NCI-H2171 treated with DMSO at 0.1 percent for 48 hours (cell line): ENCODE results near the gene PTPRT.
A peak's percentile ranks its signal among the peaks of the same experiment; 100 is the strongest.

ENCODE experiments used
- DNase-seq: peaks from one replicate; lab custom pipeline; 2025; lab: John Stamatoyannopoulos, UW

PTPRT gene

DNA sequence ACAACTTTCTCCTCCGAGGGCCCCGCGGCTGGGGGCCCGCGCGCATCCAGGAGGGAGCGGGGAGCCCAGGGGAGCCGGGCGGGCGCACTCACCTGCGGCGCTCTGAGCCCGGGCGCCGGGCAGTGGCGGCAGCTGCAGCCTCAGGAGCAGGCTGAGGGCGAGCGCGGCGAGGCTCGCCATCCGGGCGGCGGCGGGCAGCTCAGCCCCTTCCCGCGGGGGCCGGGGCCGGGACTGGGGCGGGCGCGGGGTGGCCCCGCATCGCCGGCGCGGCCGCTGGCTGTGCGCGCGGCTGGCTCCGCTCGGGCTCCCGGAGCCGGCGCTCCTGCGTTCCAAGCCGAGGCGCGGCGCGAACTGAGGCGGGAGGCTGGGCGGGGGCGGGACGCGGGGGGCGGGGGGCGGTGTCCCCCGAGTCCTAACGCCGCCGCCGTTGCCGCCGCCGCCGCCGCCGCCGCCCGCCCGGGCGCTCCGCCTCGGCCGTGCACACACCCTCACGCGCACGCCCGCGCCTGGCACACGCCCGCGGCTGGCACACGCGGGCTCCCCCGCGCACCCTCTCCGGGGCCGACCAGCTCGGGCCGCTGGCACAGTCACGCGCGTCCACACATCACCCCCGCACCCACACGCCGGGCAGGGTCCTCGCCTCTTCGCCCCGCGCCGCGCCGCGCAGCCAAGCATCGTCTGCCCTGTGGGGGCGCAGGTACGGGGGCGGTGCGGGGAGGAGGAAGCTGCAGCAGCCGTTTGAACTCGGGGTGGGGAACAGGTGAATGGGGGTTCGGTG, at the start of gene PTPRT:
PTPRT (minus strand) TSS at position 353 of the 778 bp plus-strand sequence; CDS start at position 180, 173 bp downstream.
- no peak for DNase-seq

DNA sequence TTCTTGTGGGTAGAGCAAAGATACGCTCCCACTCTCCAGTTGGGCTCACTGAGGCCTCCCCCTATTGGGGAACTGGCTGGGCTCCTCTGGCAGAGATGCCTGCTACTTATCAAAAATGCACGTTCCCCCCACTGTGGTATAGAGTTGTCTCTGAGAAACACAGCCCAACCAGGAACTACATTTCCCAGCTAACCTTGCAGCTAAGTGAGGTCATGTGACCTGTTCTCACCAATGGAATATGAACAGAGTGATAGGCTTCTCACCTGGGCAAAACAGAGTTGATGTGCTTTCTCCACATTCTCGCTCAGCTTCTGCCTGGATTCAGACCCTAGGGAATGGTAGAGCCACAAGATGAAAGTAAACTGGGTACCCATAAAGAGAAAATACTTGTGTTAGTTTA, 49.1 kb upstream of the PTPRT start:
- DNase-seq: no peak

DNA sequence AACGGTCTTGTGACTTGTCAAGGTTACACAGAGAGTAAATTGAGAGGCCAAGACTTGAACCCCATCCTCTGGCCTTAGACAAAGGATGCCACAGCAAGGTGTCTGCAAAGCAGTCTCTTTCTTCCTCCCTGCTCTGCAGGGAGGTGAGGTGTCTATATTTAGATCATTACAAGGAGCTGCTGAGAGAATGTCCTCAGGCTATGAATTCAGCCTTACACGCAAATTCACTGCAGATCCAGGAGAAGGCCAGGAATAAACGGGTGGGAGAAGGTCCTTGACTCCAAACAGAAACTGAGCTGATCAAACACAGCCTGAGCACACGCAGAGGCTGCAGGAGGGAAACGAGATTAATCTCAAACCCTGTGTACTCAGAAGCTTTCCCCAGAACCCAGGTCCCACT, 48.6 kb upstream of the PTPRT start:
- DNase-seq: no peak

DNA sequence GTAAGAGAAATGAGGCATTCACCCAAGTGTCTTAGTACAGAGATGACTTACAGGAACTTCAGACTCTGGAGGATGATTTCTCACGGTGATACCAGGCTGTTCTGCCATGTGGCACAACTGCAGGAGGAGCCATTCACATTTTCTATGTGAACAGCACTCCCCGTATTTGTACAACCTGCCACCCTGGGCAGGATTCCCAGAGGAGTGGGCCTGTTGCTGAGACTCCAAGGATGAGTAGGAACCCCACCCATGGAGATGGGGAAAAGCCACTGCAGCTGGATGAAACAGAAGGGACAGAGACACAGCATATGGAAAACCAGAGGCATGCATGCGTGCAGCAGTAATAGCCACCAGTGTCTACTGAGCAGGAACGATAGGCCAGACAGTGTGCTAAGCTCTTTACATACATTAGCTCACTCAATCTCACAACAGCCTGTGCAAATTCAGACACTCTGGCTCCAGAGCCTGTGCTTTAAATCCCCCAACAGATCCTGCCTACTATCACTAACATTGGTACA, 48.0 kb upstream of the PTPRT start:
- DNase-seq: no peak

DNA sequence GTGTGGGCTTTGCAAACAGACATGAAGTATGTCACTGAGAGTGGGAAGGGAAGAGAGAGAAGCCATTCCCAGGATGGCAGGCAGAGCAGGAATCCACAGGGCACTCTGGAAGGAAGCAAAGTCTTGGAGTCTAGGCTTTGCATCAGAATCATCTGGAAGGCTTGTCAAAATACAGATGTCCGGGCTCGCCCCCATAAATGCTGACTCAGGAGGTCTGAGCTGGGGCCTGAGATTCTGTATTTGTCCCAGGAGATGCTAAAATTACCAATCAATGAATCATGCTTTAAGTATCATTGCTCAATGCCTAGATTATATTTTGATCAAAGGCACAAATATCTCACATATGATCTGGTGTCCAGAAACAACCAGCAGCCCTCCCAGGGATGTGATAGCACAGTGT, 46.3 kb upstream of the PTPRT start:
- DNase-seq: no peak

DNA sequence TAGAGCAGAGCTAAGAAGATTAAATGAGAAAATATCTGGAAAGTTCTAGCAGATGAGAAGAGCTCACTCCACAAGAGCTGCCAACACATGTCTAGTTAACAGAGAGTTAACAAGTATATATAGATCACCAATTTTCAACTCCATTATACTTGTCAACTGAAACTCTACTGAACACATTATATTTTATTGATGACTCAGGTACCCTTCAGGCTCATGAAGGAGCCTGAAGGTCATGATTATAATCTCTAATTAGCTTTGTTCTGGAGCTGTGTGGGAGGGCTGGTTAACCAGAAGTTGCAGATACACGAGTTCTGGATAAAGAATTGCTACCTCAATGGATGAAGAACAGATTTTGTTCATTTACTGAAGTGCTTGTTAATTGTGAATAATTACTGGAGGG, 42.1 kb upstream of the PTPRT start:
- DNase-seq: no peak

DNA sequence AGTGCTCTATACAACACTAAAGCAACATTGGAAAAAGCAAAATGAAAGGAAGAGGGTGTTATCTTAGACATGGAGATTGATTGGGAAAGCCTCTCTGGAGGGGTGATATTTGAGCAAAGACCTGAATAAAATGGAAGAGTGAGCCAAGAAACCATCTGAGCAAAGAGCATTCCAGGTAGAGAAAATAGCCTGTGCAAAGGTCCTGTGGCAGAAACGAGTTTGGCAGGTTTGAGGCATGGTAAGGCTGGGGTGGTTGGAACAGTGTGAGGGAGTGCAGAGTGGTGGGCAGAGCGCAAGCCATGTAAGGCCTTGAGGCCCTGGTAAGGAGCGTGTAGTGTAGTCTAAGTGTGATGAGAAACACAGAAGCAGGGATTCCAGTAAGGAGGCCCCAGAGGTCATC, 40.0 kb upstream of the PTPRT start:
- no peak for DNase-seq

DNA sequence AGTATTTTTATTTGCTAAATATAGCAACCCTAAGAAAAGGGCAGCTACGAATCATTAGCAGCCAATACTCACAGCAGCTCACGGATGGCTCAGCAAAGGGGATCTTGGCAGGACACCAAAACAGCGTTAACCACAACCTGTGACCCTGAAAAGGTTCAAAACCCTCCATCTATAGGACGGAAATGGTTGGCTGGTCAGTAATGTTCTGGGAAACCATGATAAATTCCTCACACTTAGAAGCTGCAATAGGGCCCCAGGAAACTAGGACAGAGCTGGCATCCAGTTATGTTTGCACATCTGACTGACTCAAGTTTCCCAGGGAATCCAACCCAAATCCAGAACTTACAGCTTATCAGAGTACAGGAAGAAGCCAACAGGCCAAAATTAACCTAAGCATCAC, 30.9 kb upstream of the PTPRT start:
- no peak for DNase-seq

DNA sequence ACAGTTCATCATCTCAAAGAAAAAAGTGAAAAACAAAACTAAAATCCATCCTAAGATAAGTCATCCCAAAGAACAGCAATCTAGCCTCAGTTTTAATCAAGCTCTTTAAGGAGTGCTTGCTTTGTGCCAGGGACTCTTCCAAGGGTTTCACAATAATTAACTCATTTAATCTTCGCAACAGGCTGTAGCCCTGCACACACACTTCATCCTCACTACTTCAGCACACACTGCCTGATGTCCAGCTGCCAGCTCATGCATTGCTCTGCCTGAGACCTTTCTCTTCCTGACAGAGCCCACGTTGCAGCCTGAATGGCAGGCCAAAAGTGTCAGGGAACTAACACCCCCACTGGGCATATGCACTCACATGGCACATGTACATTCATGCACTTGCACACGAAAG, 21.2 kb upstream of the PTPRT start:
- DNase-seq: no peak

DNA sequence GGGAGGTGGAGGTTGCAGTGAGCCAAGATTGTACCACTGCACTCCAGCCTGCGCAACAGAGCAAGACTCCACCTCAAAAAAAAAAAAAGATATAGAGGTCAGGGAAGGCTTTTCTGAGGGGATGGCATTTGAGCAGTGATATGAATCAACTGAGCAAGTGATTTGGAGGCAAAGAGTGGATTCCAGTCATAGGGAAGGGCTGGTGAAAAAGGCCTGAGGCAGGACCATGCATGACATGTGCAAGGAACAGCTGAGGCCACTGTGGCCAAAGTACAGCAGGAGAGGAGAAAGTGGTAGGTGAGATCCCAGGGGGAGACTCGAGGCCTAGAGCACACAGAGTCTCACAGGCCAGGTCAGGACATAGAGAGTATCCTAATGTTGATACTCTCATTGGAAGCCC, 20.1 kb upstream of the PTPRT start:
- no peak for DNase-seq

DNA sequence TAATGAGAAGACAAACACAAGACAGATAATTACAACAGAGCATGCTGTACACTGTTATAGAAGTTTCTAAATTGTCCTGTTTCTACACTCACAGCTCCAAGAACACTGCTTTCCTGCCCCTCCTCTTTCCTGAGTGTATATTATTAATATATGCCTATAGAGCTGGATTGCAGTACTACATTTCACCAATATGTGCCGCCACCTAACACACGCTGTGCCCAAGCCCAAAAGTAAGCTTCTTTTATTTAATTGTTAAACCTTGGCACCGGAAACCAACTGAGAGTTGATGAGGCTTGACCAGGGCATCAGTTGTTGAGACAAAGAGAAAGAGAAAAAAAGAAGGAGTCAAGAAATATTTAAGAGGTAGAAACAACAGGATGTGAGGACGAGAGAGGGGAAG, 16.0 kb upstream of the PTPRT start:
- DNase-seq: no peak

DNA sequence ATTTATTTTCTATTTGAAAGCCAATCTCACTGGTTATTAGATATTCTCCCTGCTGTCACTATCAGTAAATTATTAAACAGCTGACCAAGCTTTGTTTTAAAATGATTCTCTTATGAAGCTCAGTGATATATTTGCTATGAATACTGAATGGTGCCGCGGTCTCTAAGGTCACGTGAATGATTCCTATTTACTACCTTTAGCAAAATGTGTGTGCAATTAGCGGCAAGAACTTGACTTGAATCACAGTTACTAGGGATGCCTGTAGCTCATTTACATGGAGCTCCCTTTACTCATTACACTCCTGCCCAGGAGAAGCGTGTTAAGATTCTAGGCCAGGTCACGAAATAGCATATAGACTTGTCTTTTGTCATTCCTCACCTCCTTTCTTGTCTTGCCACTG, 12.4 kb upstream of the PTPRT start:
- no peak for DNase-seq

DNA sequence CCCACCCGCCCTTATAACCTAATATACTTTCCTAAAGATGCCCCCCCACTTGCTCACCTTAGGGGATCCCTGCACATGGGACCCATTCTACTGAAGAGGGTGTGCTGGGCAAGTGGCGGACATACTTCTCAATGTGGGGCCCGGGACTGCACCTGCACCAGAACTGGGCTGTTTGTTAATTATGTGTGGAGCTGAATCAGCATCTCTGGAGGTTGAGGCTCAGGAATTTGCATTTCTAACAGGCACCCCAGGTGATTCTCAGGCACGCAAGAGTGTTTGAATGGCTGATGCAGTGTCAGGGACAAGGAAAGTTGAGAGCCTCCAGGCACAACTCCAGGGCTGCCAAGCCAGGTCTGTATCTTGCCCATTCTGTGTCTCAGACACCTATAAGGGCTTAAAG, 8.9 kb upstream of the PTPRT start:
- DNase-seq: no peak

DNA sequence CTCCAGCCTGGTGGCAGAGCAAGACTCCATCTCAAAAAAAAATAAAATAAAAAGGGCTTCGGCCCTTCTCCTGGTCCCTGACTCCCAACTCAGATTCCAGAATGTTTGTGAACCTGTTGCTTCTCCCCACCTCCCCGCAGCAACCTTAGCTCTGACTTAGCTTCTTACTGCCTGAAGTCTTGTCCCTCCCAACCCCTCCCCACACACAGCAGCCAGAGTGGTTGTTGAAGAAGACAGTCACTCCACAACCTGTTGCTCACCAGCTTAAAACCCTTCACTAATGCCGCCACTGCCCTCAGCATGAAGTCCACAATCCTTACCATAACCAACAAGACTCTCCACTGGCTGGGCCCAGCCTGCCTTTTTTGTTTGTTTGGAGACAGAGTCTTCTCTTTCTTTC, 6.5 kb upstream of the PTPRT start:
- no peak for DNase-seq

DNA sequence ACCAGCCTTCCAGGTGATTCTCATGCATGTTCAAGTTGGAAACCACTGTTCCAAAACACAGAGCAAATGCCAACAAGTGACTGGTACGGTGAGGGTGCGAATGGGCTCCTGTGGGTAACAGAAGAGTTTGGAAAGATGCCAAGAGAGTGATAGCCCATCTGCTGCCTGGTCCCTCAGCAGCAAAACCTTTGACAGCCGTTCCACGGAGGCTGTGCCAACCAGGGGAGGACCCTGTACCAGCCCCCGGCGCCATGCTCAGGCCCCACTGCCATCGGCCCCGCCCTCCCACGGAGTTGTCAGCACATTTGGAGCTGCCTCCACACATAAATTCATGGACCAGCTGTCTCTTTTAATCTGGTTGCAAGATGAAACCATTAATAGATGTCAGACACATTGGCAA, 4.4 kb upstream of the PTPRT start:
- DNase-seq: peak; percentile 73

DNA sequence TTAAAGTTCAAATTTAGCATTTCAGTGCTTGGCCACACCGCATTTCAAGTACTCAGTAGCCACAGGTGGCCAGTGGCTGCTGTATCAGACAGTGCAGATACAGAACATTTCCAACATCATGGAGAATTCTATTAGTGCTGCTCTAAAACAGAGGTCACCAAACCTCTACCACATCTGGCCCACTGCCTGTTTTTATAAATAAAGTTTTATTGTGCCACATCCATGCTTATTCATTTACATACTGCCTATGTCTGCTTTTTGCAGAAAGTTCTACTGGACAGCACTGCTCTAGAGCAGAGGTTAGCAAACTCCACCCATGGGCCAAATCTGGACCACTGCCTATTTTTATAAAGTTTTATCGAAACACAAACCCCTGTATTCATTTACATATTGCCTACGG, 3.7 kb upstream of the PTPRT start:
- DNase-seq: no peak

DNA sequence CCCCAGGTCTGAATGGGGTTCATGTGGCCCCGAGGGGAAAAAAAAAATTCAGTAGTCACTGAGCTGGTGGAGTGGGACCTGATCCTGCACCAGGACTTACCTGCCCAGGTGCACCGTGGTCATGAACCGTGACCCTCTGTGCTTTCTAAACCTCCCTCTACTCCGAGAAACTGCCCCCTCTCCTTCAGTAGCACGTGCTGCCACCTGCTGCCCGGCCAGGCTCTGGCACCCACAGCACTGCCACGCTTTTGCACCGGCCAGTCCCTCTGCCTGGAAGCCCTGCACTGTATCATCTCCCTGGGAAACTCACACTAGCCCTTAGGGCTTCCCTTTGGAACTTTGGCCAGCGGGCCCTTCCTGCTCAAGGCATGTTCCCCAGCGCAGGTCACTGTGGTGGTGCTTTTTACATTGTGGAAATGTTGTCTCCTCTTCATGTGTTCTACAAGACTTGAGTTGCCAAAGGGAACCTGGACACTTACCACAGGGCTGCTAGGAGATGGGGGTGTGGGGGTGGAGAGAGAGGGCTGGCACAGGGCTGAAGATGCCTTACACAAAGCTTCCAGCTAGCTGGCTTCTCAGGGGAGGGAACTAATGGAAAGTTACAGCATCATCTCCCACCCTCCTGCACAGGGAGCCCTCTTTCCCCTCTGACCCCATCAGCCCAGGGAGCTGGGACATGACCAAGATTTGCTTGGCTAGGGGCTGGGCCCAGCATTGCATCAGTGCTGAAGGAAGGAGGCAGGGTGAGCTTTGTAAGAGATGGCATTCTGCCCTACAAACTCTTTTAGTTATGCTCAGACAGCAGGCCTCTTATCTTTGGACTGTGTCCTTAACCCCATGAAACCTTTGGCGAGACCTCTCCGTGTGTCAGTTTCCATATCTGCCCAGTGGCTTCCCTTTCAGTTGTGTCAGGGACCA, 2.5 kb upstream of the PTPRT start:
- DNase-seq: no peak

DNA sequence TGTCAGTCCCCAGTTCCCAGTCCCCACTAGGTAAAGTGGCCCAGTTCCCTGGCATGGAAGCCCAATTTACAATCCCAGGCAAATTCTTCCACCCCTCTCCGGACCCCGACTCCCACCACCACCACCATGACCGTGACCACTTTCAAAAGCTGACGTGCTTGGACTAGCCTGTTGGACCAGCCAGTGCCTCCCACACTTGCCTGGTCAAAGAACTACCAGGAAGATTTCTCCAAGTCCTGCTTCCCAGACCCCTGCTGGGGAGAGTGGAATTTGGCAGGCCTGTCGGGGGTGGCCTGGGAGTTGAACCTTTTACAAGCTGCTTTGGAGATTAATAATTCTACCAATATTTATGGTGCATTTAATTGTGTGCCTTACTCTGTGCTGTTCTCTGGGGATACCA, 1.4 kb upstream of the PTPRT start:
- no peak for DNase-seq

DNA sequence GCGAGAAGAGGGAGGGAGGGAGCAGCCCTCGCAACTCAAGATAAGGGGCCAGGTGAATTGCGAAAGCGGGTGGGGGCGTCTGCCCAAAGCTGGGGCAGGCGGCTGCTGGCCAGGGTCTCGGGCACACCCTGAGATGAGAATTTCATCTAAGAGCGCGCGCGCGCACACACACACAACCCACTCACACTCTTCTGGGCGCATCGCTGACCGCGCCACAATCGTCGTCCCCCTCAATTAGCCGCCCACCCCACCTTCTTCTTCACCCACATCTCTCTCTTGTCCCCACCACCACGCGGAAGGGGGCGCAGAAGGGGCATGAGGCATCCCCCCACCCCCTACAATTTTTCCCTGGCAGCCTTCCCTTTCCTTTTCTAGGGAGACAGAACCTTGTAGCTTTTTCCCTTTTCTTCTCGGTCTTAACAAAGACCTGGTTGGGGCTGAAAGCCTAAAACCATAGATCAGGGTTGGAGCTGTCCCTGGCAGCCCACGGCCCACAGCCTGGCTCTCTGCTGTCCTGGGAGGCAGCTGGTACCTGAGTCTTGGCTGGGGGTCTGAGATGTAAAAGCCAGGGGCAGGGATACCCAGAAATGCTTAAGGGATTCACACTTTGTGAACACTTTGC, 737 bp upstream of the PTPRT start:
- no peak for DNase-seq

DNA sequence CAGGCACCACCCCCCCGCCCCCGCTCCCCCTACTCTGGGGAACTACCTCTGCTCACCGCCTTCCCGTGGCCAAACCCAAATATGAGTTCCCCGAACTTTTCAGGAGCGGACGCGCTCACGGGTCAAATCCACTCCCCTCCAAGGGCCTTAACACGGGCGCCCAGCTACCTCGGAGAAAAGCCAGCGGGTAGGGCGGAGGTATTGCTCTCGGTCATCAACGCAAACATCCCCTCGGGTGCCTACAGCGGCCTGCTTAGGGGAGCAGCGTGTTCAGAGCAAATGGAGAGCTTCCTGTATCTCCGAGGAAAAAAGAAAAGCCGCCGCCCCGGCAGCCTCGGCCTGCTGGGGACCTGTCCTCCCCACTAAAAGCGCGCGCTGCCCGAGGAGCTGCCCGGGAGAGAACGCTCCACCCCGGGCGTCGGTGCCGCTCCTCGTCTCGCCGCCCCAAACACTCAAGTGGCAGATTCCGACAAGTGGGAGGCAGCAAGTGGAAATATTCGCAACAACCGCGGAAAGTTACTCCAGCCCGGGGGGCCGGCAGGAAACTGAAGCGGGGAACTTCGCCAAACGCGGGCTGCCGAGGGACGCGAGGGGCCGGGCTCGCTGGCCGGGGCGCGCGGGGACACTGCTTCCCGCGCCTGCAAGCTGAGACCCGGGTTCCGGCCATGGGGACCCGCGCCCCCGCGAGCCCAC, 699 bp downstream of the PTPRT start:
- DNase-seq: no peak

DNA sequence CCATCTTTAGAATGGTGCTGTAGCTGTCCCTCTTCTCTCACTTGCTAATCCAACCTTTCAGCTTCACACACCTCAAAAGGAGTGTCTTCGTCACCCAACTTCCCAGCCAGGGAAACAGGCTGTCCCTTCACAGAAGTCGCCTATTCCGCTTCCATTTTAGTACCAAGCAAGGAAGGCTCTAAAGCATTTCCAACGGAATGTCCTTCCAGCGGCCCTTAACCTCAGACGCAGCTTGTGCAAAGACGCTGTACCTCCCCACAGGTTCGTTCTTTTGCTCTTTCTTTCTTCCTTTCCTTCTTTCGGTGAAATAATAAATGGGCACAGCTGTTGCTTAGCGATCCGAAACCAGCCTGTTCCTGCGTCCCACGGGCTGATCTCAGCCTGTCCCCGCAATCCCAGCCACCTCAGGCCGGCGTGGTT, 1.5 kb downstream of the PTPRT start:
- no peak for DNase-seq
